ENCODE measurements around the gene ERCC6L2.

DNA sequence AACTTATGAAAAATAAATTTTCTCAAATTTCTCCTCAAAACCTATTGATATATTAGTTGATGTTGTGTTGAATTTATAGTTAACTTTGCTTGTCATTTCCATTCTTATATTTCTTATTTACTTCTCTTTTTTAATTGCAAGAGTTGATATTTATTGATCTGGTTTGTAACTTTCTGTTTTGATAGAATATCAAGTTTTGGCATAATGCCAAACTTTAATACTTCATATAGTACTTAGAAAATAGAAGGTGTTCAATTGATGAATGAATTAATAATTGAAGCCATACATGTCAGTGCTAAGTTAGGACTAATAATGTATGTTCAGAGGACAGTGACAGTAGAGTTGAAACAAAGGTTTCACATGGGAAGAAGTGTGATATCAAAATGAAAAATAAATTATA is 27.9 kb downstream of the ERCC6L2 start:
- TF ChIP-seq, protein P1, sequence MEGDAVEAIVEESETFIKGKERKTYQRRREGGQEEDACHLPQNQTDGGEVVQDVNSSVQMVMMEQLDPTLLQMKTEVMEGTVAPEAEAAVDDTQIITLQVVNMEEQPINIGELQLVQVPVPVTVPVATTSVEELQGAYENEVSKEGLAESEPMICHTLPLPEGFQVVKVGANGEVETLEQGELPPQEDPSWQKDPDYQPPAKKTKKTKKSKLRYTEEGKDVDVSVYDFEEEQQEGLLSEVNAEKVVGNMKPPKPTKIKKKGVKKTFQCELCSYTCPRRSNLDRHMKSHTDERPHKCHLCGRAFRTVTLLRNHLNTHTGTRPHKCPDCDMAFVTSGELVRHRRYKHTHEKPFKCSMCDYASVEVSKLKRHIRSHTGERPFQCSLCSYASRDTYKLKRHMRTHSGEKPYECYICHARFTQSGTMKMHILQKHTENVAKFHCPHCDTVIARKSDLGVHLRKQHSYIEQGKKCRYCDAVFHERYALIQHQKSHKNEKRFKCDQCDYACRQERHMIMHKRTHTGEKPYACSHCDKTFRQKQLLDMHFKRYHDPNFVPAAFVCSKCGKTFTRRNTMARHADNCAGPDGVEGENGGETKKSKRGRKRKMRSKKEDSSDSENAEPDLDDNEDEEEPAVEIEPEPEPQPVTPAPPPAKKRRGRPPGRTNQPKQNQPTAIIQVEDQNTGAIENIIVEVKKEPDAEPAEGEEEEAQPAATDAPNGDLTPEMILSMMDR (IDR thresholded peaks at IDR 0.05) = no peak
- no peak for TF ChIP-seq POLR2A (IDR thresholded peaks at IDR 0.05)

All from tibial nerve (tissue), 3 donors.